Skin epidermis (tissue), 12 donors: ENCODE measurements around the gene PTPN14.
"Not testable (repeated sequence)": the region's sequence is repeated elsewhere in the genome, so short reads cannot be mapped to it uniquely, and the experiment has no call there.

Experiments used
- H3K27ac ChIP-seq, 21 experiments: fragments of 200-600 bp; sonication (generic) in 11 of 21; one replicate each; pipeline ENCODE4 v1.5.0; 2020; ENCODE audit warnings: mild to moderate bottlenecking in 3 of 21, inconsistent platforms in 2 of 21, moderate library complexity in 2 of 21
- H3K4me3 ChIP-seq, 7 experiments: fragments of 200-600 bp; sonication (generic) in 2 of 7; one replicate each; pipeline ENCODE4 v1.5.0; 2020; ENCODE audit warnings: inconsistent platforms in 2 of 7, mild to moderate bottlenecking in 2 of 7, moderate library complexity in 1 of 7

The PTPN14 gene

DNA sequence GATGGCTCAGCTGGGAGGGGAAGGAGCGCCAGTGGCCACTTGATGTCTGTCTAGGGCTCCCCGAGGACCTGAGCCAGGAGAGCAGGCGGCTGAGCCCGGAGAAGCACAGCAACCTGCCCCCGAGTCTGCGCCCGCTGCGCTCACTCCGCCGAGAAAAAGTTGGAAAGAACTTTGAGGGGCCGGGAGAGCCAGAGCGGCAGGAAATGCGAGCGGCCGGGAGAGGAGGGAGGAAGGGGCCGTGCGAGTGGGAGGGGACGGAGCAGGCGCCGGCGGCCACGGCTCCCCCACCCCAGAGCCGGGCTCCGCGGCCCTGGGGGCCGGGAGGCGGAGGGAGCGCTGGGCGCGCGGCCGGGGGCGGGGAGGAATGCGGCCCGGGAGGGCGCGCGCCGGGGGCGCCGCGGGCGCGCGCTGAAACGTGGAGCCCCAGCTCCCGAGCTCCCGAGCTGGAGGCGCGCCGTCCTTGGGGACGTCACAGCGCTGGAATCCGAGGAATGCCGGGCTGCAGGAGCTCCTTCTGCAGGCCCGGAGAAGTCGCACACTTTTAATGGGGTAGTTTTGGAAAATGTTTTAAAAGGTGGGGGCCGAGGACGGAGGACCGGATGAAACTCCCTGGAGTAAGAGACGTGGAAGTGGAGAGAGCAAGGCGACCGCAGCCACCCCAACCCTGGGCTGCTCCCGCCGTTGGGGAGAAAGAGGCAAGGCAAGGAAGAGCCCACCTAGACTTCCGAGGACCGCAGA, at the start of gene PTPN14:
Gene PTPN14, minus strand, starts transcription at position 167 of the 738 bp plus-strand sequence. CDS start 86,799 bp downstream, outside the sequence.
- Histone ChIP-seq H3K4me3 (peak within 1 kb of the TSS; percentile 61 to 84 (median 75)), H3K27ac (peak within 1 kb of the TSS; percentile 82 to 100 (median 96))

DNA sequence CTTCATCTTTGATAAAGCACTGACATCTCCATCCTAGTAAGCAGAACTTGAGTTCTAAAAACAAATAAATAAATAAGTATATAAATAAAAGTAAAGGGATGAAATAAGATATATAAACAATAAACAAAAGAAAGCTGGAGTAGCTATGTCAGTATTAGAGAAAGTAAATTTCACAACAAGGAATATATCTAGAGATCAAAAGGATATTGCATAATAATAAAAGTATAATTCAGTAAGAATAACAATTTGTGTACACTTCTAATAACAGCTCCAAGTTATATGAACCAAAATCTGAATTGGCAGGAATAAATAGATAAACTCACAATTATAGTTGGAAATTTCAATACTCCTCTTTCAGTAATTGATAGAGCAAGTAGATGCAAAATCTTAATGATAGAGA, 41.8 kb upstream of the PTPN14 start:
- no peak overlapping the region for H3K27ac ChIP-seq
- H3K4me3 ChIP-seq: no peak overlapping the region

DNA sequence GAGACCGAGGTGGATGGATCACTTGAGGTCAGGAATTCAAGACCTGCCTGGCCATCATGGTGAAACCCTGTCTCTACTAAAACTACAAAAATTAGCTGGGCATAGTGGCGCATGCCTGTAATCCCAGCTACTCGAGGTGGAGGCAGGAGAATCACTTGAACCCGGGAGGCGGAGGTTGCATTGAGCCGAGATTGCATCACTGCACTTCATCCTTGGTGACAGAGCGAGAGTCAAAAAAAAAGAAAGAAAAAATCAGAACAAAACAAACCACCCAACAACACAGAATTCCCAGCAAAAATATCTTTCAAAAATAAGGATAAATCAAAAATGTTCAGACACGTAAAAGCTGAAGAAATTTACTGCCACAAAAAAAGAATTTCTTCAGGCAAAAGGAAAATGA, 40.5 kb upstream of the PTPN14 start:
- not testable (repeated sequence) for H3K4me3 ChIP-seq, H3K27ac ChIP-seq

GRCh38 chr1:214590696-214591095, 39.3 kb upstream of the PTPN14 start:
- H3K4me3 ChIP-seq: no peak overlapping the region
- H3K27ac ChIP-seq: no peak overlapping the region

GRCh38 chr1:214588963-214589597, 37.7 kb upstream of the PTPN14 start:
- H3K4me3 ChIP-seq: no peak overlapping the region
- no peak overlapping the region for H3K27ac ChIP-seq

- H3K4me3 ChIP-seq: no peak overlapping the region
Observed at GRCh38 chr1:214587165-214587564, 35.8 kb upstream of the PTPN14 start.

DNA sequence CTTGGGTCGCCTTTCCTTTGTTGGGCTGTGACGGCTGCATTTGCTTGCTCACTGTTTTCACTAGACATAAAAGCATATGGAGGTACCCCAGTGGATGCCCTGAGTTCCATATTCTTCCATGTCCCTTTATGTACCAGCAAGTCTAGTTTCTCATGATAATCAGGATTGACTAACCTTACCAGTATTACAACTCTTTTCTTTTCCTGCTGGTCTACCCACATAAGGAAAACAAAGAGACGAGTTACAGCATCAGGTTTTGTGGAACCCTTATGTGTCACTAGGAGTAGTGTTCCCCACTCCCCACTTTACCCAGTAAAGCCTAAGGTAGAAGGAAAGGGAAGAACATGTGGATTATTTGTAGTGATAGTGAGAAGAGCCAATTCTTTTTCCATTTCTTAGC, 35.2 kb upstream of the PTPN14 start:
- H3K4me3 ChIP-seq: no peak overlapping the region
- peak overlapping the region in 2 of 21 experiments; percentile 9 to 14 for H3K27ac ChIP-seq

More at GRCh38 chr1:214587165-214587564, 35.8 kb upstream of the PTPN14 start:
- H3K27ac ChIP-seq: peak overlapping the region in 2 of 21 experiments; percentile 9 to 14

DNA sequence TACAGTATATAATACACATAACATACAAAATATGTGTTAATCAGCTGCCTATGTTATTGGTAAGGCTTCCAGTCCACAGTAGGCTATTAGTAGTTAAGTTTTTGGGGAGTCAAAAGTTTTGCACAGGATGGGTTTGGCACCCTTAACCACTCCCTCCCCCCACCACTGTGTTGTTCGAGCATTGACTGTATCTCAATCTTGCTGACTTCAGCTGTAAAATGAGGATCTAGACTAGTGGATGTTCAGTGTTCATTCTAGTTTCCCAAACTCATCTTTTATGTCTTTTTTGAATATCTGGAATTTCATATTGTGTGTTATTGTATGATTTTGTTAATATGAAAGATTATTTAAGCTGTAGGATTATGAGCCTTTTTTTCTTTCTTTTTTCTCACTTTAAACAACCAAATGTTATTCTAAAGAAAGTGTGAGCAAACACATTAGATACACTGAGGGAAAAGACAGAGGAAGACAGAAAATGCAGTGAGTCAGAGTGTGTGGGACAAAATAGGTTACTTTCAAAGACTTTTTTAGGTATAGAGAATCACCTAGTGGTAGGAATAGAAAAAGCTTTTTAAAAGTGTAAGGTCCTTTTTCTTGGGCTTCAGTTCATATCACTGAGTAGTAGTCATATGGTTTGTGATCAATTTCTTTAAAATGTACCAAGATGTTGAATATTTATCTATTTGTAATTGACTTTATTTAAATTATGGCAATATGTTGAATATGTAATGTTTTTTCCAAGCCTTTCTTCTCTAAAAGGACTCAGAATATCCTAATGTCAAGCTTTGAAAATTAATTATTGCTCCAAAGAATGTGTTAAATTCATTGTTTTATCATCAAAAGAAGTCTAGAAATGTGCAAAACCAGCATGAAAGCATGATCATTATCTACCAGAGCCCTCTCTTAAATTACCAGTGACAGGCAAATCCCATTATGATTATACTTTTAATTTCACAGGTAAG, 33.7 kb upstream of the PTPN14 start:
- peak overlapping the region in 1 of 21 experiments; percentile 8 for H3K27ac ChIP-seq
- no peak overlapping the region for H3K4me3 ChIP-seq

- Histone ChIP-seq H3K27ac (peak overlapping the region in 1 of 21 experiments; percentile 8), H3K4me3 (no peak overlapping the region)
Observed at GRCh38 chr1:214583824-214584554, 32.6 kb upstream of the PTPN14 start.

DNA sequence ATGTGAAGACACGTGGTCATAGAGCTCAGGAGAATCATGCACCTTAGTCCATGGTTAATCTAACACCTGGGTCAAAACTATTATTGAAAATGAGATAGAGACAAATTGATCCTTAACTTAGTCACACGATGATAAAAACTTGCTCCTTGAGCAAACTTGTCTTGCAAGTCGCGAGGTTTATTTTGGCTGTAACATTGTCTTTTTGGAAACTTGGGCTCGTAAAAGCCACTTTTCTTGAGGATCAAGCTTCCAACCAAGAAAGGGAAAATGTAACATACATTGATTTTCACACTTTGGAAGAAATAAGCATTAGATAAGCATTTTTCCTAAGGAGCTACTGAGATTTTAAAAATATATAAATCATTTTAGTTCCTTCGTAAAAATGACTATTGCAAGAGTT, 31.7 kb upstream of the PTPN14 start:
- Histone ChIP-seq H3K27ac (peak overlapping the region in 1 of 21 experiments; percentile 39), H3K4me3 (no peak overlapping the region)

DNA sequence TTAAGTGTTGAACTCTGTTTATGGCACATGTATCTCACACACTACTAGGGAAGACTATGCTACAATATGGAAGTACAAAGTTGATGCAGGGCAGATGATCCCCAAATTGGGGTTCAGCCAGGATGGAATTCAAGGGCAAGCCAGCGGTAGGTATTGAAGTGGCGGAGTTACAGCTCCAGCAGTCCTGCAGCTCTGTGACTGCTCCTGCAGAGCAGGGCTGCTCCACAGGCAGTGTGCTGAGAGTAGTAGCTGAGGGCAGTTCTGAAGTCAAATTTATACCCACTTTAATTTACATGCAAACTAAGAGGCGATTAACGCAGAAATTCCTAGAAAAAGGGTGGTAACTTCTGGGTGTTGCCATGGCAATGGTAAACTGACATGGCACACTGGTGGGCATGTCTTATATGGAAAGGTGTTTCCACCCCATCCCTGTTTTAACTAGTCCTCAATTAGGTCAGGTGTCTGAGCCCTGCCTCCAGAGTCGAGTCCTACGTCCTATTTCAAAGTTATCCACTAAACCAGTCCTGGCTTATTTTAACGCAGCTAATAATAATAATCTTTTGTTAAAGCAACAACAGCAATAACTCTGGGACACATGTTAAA, 31.0 kb upstream of the PTPN14 start:
- H3K27ac ChIP-seq: peak overlapping the region in 4 of 21 experiments; percentile 0 to 51 (median 34)
- H3K4me3 ChIP-seq: no peak overlapping the region

DNA sequence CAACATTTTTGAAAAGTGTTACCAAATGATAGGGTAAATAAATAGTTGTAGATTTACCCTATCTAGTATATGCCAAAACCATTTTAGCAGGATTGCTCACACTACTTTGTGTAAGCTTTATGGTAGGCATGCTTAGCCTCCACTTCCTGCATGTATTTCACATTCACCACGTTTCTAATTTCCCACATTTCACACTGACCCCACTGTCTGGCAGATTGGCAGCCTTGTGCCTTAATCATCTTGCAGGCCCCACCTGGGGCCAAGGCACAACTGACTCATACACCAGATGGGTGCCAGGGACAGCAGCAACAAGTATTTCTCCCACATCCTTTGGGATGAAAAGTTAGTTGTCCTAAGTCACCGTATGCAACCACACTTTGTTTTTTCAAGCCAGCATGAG, 30.4 kb upstream of the PTPN14 start:
- Histone ChIP-seq H3K4me3 (no peak overlapping the region), H3K27ac (peak overlapping the region in 4 of 21 experiments; percentile 0 to 51 (median 30))

GRCh38 chr1:214579183-214579582, 27.8 kb upstream of the PTPN14 start:
- no peak overlapping the region for H3K4me3 ChIP-seq
- H3K27ac ChIP-seq: no peak overlapping the region

GRCh38 chr1:214576120-214576519, 24.7 kb upstream of the PTPN14 start:
- H3K27ac ChIP-seq: peak overlapping the region in 1 of 21 experiments; percentile 79
- H3K4me3 ChIP-seq: not testable (repeated sequence)

GRCh38 chr1:214574598-214575411, 23.4 kb upstream of the PTPN14 start:
- Histone ChIP-seq H3K27ac (peak overlapping the region in 12 of 21 experiments; percentile 3 to 82 (median 37)), H3K4me3 (no peak overlapping the region)

DNA sequence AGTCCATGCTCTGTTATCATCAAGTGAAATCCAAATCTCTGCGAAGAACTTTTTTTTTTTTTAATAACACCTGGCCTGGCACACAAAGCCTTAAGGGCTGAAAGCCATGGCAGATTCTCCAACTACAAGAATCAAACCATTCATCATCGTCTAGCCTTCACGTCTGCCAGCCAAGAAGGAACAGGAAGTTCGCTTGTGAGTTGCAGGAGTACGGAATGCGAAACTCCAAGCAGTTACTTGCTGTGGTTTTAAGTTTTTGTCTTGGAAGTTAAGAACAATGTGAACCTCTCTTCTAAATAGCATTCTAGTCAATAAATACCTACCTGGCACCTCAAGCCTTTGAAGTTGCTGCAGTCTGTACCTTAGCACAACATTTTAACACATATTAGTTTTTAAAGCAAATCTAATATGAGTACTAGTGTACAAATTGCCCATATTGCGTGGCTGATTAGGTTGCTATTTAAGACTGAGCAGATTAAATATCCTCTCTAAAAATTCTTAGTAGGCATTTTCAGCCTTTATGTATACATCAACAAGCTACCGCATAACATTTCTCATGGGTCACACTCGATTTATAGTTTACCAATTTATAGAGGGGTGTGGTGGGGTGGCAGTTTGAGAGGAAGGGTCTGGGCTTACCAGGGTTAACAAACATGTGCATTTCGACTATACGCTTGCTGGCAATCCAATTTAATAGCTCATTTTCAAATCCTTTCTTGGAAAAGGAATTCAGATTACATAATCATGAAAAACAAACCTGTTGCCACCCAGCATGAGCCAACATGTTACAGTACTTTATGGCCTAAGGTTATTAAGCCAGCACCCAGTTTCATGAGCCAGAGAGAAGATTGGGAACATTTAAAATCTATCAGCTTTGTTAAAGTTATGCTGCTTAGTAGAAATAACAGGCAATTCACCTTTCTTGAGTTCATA, 22.2 kb upstream of the PTPN14 start:
- H3K4me3 ChIP-seq: no peak overlapping the region
- H3K27ac ChIP-seq: peak overlapping the region in 14 of 21 experiments; percentile 15 to 82 (median 57)

DNA sequence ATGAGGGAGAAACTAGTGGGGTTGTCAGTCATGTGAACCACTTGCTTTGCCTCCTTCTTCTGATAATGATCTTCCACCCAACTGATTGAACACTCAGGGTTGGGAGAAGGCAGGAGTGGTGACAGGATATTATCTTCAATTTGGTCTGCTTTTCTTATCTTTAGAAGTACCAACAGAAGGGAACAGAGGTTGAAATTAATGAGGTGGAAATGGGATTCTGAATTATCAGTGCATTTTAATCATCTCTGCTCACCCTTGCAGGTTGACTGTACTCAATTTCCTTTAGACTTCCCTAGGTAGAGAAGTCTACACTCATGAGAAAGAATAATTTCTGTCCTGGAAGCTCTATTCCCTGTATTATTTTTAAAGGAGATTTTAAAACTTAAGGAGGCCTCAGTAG, 19.9 kb upstream of the PTPN14 start:
- Histone ChIP-seq H3K4me3 (no peak overlapping the region), H3K27ac (peak overlapping the region in 1 of 21 experiments; percentile 82)
